ENCODE results near the gene CSK. TPM values are rescaled to one million over a fixed set of nuclear protein-coding genes. Genes with fewer than 3 reads are reported as not detected.

The CSK gene
- total and polyA plus RNA-seq, 2 donors (not counting 1 experiment from before 2014, with no cell fraction given) = 325 to 651 TPM

- Histone ChIP-seq H3K9me3 (ENCODE audit: control extremely low read depth in 1 of 3, control insufficient read depth in 2 of 3, insufficient read depth in 1 of 3, low read length in 2 of 3) (no peaks in the 10 kb centered on the region), H3K4me3 (ENCODE audit: control extremely low read depth in 1 of 5, extremely low read depth in 1 of 5, insufficient read depth in 1 of 5, low read depth in 2 of 5, low read length in 4 of 5) (no peak overlapping the region), H3K4me2 (replicated peaks; ENCODE audit: low read depth, low read length, poor library complexity, severe bottlenecking) (no peak overlapping the region), H3K9ac (ENCODE audit: low read length) (no peak overlapping the region), H3K27ac (ENCODE audit: low read length in 2 of 2) (no peak overlapping the region), H3K36me3 (replicated peaks in 1 of 2; ENCODE audit: control extremely low read depth in 1 of 2, control insufficient read depth in 1 of 2, extremely low read depth in 1 of 2, insufficient read depth in 2 of 2, low read length in 1 of 2) (no peaks in the 10 kb centered on the region), H3K27me3 (replicated peaks in 1 of 4; ENCODE audit: control extremely low read depth in 1 of 4, control insufficient read depth in 3 of 4, insufficient read depth in 4 of 4, low read length in 3 of 4) (no peaks in the 10 kb centered on the region), H4K20me1 (ENCODE audit: control insufficient read depth, insufficient read depth, low read length, poor library complexity, severe bottlenecking) (peaks cover 3% of the 10 kb centered on the region), H3K4me1 (ENCODE audit: control insufficient read depth in 2 of 2, insufficient read depth in 2 of 2, low read length in 2 of 2) (peaks cover 16 to 24% of the 10 kb centered on the region in 2 donors), H2AFZ (ENCODE audit: insufficient read depth, low read depth, low read length, poor library complexity, severe bottlenecking) (no peak overlapping the region), H3K79me2 (ENCODE audit: control insufficient read depth, insufficient read depth, low read length) (peaks cover 4% of the 10 kb centered on the region)
- DNase-seq (no peak), ATAC-seq (ENCODE audit: low read depth) (no peak)
- ChIA-PET POLR2A (no interaction called here), CTCF (interaction anchor here (0.6 to 37.1 kb wide), 5 partner anchors 10 to 379 kb away, joined by 3 to 2548 read pairs (median 5); partner anchors contain the start of gene CSK)
- intact Hi-C loops (cut with micrococcal nuclease) = no loop called here
- Mint-ChIP-seq H3K27ac (peak overlapping the region; percentile 10), H3K27me3 (no peaks in the 10 kb centered on the region), H3K4me3 (no peak overlapping the region), H3K9me3 (ENCODE audit: insufficient read depth) (no peaks in the 10 kb centered on the region), H3K4me1 (peaks cover 28% of the 10 kb centered on the region)
- no peak for TF ChIP-seq EZH2 (IDR thresholded peaks at IDR 0.05; ENCODE audit: borderline replicate concordance, insufficient read depth, low read depth, low read length, poor library complexity, severe bottlenecking)
- TF ChIP-seq, protein P1, sequence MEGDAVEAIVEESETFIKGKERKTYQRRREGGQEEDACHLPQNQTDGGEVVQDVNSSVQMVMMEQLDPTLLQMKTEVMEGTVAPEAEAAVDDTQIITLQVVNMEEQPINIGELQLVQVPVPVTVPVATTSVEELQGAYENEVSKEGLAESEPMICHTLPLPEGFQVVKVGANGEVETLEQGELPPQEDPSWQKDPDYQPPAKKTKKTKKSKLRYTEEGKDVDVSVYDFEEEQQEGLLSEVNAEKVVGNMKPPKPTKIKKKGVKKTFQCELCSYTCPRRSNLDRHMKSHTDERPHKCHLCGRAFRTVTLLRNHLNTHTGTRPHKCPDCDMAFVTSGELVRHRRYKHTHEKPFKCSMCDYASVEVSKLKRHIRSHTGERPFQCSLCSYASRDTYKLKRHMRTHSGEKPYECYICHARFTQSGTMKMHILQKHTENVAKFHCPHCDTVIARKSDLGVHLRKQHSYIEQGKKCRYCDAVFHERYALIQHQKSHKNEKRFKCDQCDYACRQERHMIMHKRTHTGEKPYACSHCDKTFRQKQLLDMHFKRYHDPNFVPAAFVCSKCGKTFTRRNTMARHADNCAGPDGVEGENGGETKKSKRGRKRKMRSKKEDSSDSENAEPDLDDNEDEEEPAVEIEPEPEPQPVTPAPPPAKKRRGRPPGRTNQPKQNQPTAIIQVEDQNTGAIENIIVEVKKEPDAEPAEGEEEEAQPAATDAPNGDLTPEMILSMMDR (IDR thresholded peaks at IDR 0.05) = no peak
- WGBS (ENCODE audit: insufficient coverage) = 55% methylated on average over 3 of the region's 3 CpGs
These were observed 28.1 kb downstream of the CSK start for GRCh38 chr15:74809956-74810355.

DNA sequence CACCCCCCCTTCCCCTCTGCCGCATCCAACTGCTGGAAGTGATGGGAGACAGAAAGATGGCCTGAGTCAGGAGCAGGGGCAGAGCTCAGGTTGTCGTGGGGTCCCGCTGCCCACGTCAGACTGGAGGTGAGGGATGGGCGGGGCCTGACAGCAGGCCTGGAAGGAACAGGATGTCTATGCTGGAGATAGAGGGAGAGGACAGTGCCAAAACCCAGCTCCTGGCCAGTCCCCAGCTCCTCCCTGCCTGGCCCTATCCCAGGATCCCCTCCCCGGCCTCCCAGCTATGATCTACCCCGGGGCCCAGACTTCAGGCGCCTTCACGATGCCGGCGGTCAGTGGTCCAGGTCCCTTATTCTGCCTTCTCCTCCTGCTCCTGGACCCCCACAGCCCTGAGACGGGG is 30.7 kb downstream of the CSK start, which contains the start of gene LMAN1L:
Gene LMAN1L (plus strand): TSS at position 303 of the 400 bp plus-strand sequence. CDS start 20 bp downstream, at position 323.
- ChIA-PET POLR2A (no interaction called here), CTCF (interaction anchor here (0.5 to 37.1 kb wide), 2 partner anchors 33 to 575 kb away, joined by 3 to 2548 read pairs; partner anchors contain the start of gene CSK)
- Histone ChIP-seq H3K36me3 (replicated peaks in 1 of 2; ENCODE audit: control extremely low read depth in 1 of 2, control insufficient read depth in 1 of 2, extremely low read depth in 1 of 2, insufficient read depth in 2 of 2, low read length in 1 of 2) (no peaks in the 10 kb centered on the region), H4K20me1 (ENCODE audit: control insufficient read depth, insufficient read depth, low read length, poor library complexity, severe bottlenecking) (no peaks in the 10 kb centered on the region), H3K4me2 (replicated peaks; ENCODE audit: low read depth, low read length, poor library complexity, severe bottlenecking) (no peak within 1 kb of the TSS), H3K4me1 (ENCODE audit: control insufficient read depth in 2 of 2, insufficient read depth in 2 of 2, low read length in 2 of 2) (peaks cover 16 to 34% of the 10 kb centered on the region in 2 donors), H3K27me3 (replicated peaks in 1 of 4; ENCODE audit: control extremely low read depth in 1 of 4, control insufficient read depth in 3 of 4, insufficient read depth in 4 of 4, low read length in 3 of 4) (peaks cover 0 to 2% (median 0%) of the 10 kb centered on the region in 4 experiments), H3K4me3 (ENCODE audit: control extremely low read depth in 1 of 5, extremely low read depth in 1 of 5, insufficient read depth in 1 of 5, low read depth in 2 of 5, low read length in 4 of 5) (no peak within 1 kb of the TSS), H3K27ac (ENCODE audit: low read length in 2 of 2) (no peak within 1 kb of the TSS), H3K9ac (ENCODE audit: low read length) (no peak within 1 kb of the TSS), H3K9me3 (ENCODE audit: control extremely low read depth in 1 of 3, control insufficient read depth in 2 of 3, insufficient read depth in 1 of 3, low read length in 2 of 3) (no peaks in the 10 kb centered on the region), H2AFZ (ENCODE audit: insufficient read depth, low read depth, low read length, poor library complexity, severe bottlenecking) (no peak within 1 kb of the TSS), H3K79me2 (ENCODE audit: control insufficient read depth, insufficient read depth, low read length) (peaks cover 4% of the 10 kb centered on the region)
- Mint-ChIP-seq H3K9me3 (ENCODE audit: insufficient read depth) (no peaks in the 10 kb centered on the region), H3K4me3 (no peak within 1 kb of the TSS), H3K4me1 (peaks cover 28% of the 10 kb centered on the region), H3K27ac (no peak within 1 kb of the TSS), H3K27me3 (no peaks in the 10 kb centered on the region)
- TF ChIP-seq, protein P1 (IDR thresholded peaks at IDR 0.05) = no peak
- TF ChIP-seq EZH2 (IDR thresholded peaks at IDR 0.05; ENCODE audit: borderline replicate concordance, insufficient read depth, low read depth, low read length, poor library complexity, severe bottlenecking) = no peak
- WGBS (ENCODE audit: insufficient coverage) = 95% methylated on average over 10 of the region's 12 CpGs
- DNase-seq = no peak
- intact Hi-C loops (cut with micrococcal nuclease) = no loop called here
- ATAC-seq (ENCODE audit: low read depth) = no peak

All from B cell (primary cell).